Vagina (tissue), 2 donors: Measurements from ENCODE around the gene ZNF71.

Experiments
- CTCF ChIP-seq, 3 experiments: fragments of 450-650 bp in 2 of 3; fragments of 200-600 bp in 1 of 3; sonication (generic) in 1 of 3; IDR thresholded peaks; one replicate each; pipeline ENCODE4 v1.5.1; 2017 to 2019; ENCODE audit warnings: antibody characterized with exemption in 3 of 3, mild to moderate bottlenecking in 2 of 3, moderate library complexity in 2 of 3
- POLR2A ChIP-seq, 2 donors: fragments of 450-650 bp; IDR thresholded peaks; one replicate each; pipeline ENCODE4 v1.6.1; 2017; ENCODE audit warnings: antibody characterized with exemption in 2 of 2, mild to moderate bottlenecking in 2 of 2, moderate library complexity in 2 of 2
- POLR2AphosphoS5 ChIP-seq, 2 donors: sonication (generic); formaldehyde crosslinking; IDR thresholded peaks; one replicate each; pipeline ENCODE4 v1.9.0; 2017; ENCODE audit warnings: antibody characterized with exemption in 2 of 2, mild to moderate bottlenecking in 2 of 2, low read depth in 1 of 2; ENCODE audit not compliant: insufficient read depth in 1 of 2

- TF ChIP-seq CTCF (IDR thresholded peaks at IDR 0.05): no peak
- no peak for TF ChIP-seq POLR2A (IDR thresholded peaks at IDR 0.05)
- TF ChIP-seq POLR2AphosphoS5 (IDR thresholded peaks at IDR 0.05; ENCODE audit: insufficient read depth in 1 of 2, low read depth in 1 of 2): no peak
Measured at GRCh38 chr19:56637976-56638555, 43.0 kb downstream of the ZNF71 start.
